ENCODE measurements around the gene CETN2.
"Not testable (repeated sequence)": the region's sequence is repeated elsewhere in the genome, so short reads cannot be mapped to it uniquely, and the experiment has no call there.

CETN2 gene

GRCh38 chrX:152842772-152843338 is 12.3 kb upstream of the CETN2 start:
- Histone ChIP-seq H3K9ac (no peak overlapping the region), H3K4me2 (no peak overlapping the region), H3K27me3 (peaks cover 78% of the 10 kb centered on the region), H3K4me3 (no peak overlapping the region), H3K9me3 (peaks cover 9% of the 10 kb centered on the region; the same call in 1 of the 2 replicates), H3K36me3 (peaks cover 17% of the 10 kb centered on the region; the same call in 1 of the 2 replicates), H3K4me1 (peaks cover 6% of the 10 kb centered on the region; the same call in 1 of the 2 replicates), H3K27ac (no peak overlapping the region), H4K20me1 (peaks cover 19% of the 10 kb centered on the region; the same call in 1 of the 2 replicates)
- no peak for TF ChIP-seq Cebpa-rat (IDR thresholded peaks at IDR 0.05)

GRCh38 chrX:152835470-152835869 is 4.9 kb upstream of the CETN2 start:
- H3K9ac ChIP-seq, H3K4me3 ChIP-seq, H3K9me3 ChIP-seq, H3K27ac ChIP-seq, H3K4me2 ChIP-seq: not testable (repeated sequence)
- Histone ChIP-seq H4K20me1 (peaks cover 28% of the 10 kb centered on the region; the same call in 1 of the 2 replicates), H3K27me3 (peaks cover 47% of the 10 kb centered on the region), H3K36me3 (peaks cover 15% of the 10 kb centered on the region; the same call in 1 of the 2 replicates), H3K4me1 (peaks cover 17% of the 10 kb centered on the region)

DNA sequence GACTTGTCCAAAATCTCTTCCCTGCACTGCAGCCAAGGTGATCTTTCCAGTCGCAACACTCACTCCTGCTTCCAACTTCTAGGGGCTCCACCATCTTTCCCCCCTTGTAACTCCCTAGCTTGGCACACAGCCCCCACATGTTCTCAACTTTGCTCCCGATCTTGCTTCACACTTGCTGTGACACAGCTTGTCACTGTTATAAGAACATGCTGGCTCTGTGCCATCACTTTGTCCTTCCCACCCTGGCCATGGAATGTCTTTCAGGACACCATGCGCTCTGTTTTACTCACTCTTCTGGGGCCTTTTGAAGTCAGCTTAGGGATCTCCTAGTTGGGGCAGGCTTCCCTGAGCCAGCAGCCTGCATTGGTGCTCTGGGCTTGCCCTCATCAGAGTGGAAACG is 2.8 kb upstream of the CETN2 start:
- Histone ChIP-seq H4K20me1 (peaks cover 26% of the 10 kb centered on the region; the same call in 1 of the 2 replicates), H3K27ac (no peak overlapping the region), H3K9me3 (0 out of 2 replicates have a peak, but pooled peaks cover 6% of the 10 kb centered on the region), H3K9ac (no peak overlapping the region), H3K4me1 (peaks cover 23% of the 10 kb centered on the region), H3K27me3 (peaks cover 47% of the 10 kb centered on the region), H3K4me2 (no peak overlapping the region), H3K36me3 (peaks cover 14% of the 10 kb centered on the region; the same call in 1 of the 2 replicates), H3K4me3 (no peak overlapping the region)
- no peak for TF ChIP-seq Cebpa-rat (IDR thresholded peaks at IDR 0.05)

GRCh38 chrX:152832520-152832919 is 2.0 kb upstream of the CETN2 start:
- no peak overlapping the region for H3K9ac ChIP-seq
- H3K27ac ChIP-seq = no peak overlapping the region
- no peak overlapping the region for H3K4me3 ChIP-seq
- peaks cover 56% of the 10 kb centered on the region for H3K27me3 ChIP-seq
- no peak for TF ChIP-seq Cebpa-rat (IDR thresholded peaks at IDR 0.05)
- peaks cover 23% of the 10 kb centered on the region for H3K4me1 ChIP-seq
- H4K20me1 ChIP-seq = peaks cover 26% of the 10 kb centered on the region; the same call in 1 of the 2 replicates
- H3K4me2 ChIP-seq = peak overlapping the region; percentile 86; the same call in 1 of the 2 replicates
- 0 out of 2 replicates have a peak, but pooled peaks cover 6% of the 10 kb centered on the region for H3K9me3 ChIP-seq
- peaks cover 14% of the 10 kb centered on the region; the same call in 1 of the 2 replicates for H3K36me3 ChIP-seq

DNA sequence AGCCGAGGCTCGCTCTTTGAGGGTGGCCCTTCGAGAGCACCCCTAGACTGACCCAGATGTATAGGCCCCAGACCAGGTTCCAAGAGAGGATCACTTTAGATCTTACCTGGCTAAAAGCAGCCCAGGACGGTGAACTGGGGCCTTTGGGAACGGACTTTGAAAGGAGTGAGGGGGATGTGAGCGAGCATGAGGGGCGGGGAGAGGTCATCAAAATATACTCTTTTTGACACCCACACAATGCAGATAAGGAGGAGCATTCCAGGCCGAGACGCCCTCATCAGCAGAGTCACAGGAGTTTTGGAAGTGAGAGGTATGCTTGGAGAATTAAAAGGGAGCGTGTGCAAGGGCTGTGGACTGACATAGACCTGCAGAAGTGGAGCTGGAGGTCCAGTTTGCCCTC is 834 bp upstream of the CETN2 start:
- H3K9me3 ChIP-seq = 0 out of 2 replicates have a peak, but pooled peaks cover under 1% of the 10 kb centered on the region
- peaks cover 23% of the 10 kb centered on the region for H3K4me1 ChIP-seq
- no peak for TF ChIP-seq Cebpa-rat (IDR thresholded peaks at IDR 0.05)
- peaks cover 14% of the 10 kb centered on the region; the same call in 1 of the 2 replicates for H3K36me3 ChIP-seq
- H3K27me3 ChIP-seq = peaks cover 67% of the 10 kb centered on the region
- H3K27ac ChIP-seq = peak overlapping the region; percentile 49
- peak overlapping the region; percentile 83 for H3K9ac ChIP-seq
- peak overlapping the region; percentile 86 for H3K4me2 ChIP-seq
- peaks cover 32% of the 10 kb centered on the region; the same call in 1 of the 2 replicates for H4K20me1 ChIP-seq
- peak overlapping the region; percentile 74 for H3K4me3 ChIP-seq

DNA sequence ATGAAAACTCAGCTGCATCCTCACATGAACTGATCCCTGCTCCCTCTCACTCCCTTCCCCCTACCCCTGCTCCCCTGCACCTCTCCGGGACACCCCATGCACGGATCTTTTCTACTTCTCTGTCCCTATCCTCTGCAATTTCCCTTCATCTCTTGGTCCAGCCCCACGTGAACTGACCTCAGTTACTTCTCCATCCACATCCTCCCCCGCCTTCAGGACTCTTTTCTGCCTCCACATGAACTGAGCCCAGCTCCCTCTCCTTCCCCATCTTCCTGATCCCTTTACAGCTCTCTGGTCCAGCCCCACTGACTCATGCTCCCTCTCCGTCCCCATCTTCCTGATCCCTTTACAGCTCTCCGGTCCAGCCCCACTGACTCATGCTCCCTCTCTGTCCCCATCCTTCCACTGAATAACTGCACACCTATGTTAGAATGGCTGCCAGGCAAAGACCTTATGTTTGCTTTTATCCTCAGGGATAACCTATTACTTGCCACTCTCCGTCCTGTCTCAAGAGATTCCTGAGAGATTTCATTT is 5.6 kb downstream of the CETN2 start:
- peaks cover 22% of the 10 kb centered on the region; the same call in 1 of the 2 replicates for H4K20me1 ChIP-seq
- no peak for TF ChIP-seq Cebpa-rat (IDR thresholded peaks at IDR 0.05)
- 0 out of 2 replicates have a peak, but pooled peaks cover 2% of the 10 kb centered on the region for H3K4me1 ChIP-seq
- H3K27ac ChIP-seq = no peak overlapping the region
- H3K36me3 ChIP-seq = no peaks in the 10 kb centered on the region
- H3K9me3 ChIP-seq = no peaks in the 10 kb centered on the region
- H3K27me3 ChIP-seq = peaks cover 94% of the 10 kb centered on the region
- no peak overlapping the region for H3K9ac ChIP-seq
- no peak overlapping the region for H3K4me2 ChIP-seq
- H3K4me3 ChIP-seq = no peak overlapping the region

GRCh38 chrX:152823657-152824056 is 6.9 kb downstream of the CETN2 start:
- H3K9me3 ChIP-seq = no peaks in the 10 kb centered on the region
- peaks cover 22% of the 10 kb centered on the region; the same call in 1 of the 2 replicates for H4K20me1 ChIP-seq
- H3K27me3 ChIP-seq = peaks cover 97% of the 10 kb centered on the region
- no peaks in the 10 kb centered on the region for H3K36me3 ChIP-seq
- TF ChIP-seq Cebpa-rat (IDR thresholded peaks at IDR 0.05) = no peak
- H3K4me1 ChIP-seq = no peaks in the 10 kb centered on the region
- H3K9ac ChIP-seq = no peak overlapping the region
- no peak overlapping the region for H3K4me2 ChIP-seq
- H3K4me3 ChIP-seq = no peak overlapping the region
- no peak overlapping the region for H3K27ac ChIP-seq

DNA sequence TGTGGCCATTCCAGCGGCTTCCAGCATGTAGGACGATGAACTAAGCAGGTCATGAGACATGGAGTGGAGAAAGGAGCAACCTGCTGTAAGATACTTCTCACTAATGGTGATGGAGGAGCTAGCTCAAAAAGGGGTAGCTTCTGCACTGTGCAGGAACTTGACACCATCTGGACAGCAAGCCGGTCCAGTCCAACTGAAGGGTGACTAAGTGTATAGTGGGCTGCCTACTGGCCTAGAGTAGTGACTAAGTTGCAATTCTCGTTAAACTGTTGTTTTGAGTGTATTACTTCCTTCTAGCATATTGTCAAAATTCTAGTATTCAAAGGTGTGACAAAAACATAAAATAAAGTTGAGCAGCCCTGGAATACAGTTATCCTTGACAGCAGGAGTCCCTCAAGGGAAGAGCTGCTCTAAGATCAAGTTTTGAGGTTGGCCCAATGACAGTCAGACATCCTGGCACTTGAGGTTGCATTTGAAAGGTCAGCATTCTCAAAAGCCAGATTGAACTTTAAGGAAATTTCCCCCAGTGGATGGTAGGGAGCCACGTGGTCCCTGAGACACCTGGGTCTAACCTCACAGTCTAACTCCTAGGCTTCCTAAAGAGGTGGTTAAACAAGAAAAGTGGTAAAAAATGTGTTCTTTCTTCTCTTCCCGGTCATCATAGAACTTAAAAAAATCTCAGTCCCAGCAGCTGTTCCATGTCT is 8.0 kb downstream of the CETN2 start:
- H3K4me2 ChIP-seq = no peak overlapping the region
- H3K27me3 ChIP-seq = peaks cover 97% of the 10 kb centered on the region
- TF ChIP-seq Cebpa-rat (IDR thresholded peaks at IDR 0.05) = no peak
- H3K27ac ChIP-seq = no peak overlapping the region
- H3K36me3 ChIP-seq = no peaks in the 10 kb centered on the region
- no peak overlapping the region for H3K4me3 ChIP-seq
- H3K9me3 ChIP-seq = no peaks in the 10 kb centered on the region
- no peaks in the 10 kb centered on the region for H3K4me1 ChIP-seq
- no peak overlapping the region for H3K9ac ChIP-seq
- H4K20me1 ChIP-seq = peaks cover 22% of the 10 kb centered on the region; the same call in 1 of the 2 replicates

- no peak for TF ChIP-seq Cebpa-rat (IDR thresholded peaks at IDR 0.05)
- H3K9me3 ChIP-seq = no peaks in the 10 kb centered on the region
These were observed 9.3 kb downstream of the CETN2 start for GRCh38 chrX:152821145-152821765.

More at GRCh38 chrX:152821145-152821765, 9.3 kb downstream of the CETN2 start:
- H4K20me1 ChIP-seq = peaks cover 15% of the 10 kb centered on the region; the same call in 1 of the 2 replicates
- no peak overlapping the region for H3K4me2 ChIP-seq
- H3K27me3 ChIP-seq = peaks cover 92% of the 10 kb centered on the region
- H3K9ac ChIP-seq = no peak overlapping the region
- H3K4me1 ChIP-seq = no peaks in the 10 kb centered on the region
- no peaks in the 10 kb centered on the region for H3K36me3 ChIP-seq
- no peak overlapping the region for H3K27ac ChIP-seq
- H3K4me3 ChIP-seq = no peak overlapping the region
